Activated CD4-positive, alpha-beta T cell treated with anti-CD3 and anti-CD28 coated beads, Interleukin-2, amount 50 U/mL, for 4 hours (primary cell): ENCODE measurements around the gene MT1F.
"Not testable (repeated sequence)": the region's sequence is repeated elsewhere in the genome, so short reads cannot be mapped to it uniquely, and the experiment has no call there.

ENCODE experiments used
- DNase-seq, 2 experiments: peaks; one replicate each; pipeline ENCODE4 v3.0.0-alpha.2; 2020

The MT1F gene

GRCh38 chr16:56645838-56646237, 11.9 kb upstream of the MT1F start:
- DNase-seq: no peak

- no peak for DNase-seq
Observed at GRCh38 chr16:56647641-56648431, 9.9 kb upstream of the MT1F start.

GRCh38 chr16:56649271-56649670, 8.5 kb upstream of the MT1F start:
- DNase-seq: no peak

- DNase-seq: no peak
Observed at GRCh38 chr16:56649820-56650219, 7.9 kb upstream of the MT1F start.

- no peak for DNase-seq
Observed at GRCh38 chr16:56651586-56651985, 6.2 kb upstream of the MT1F start, which contains the start of gene MT1B. MT1B (plus strand) TSS chr16:56651886; CDS start chr16:56651954, 68 bp downstream.

- DNase-seq: no peak
Observed at GRCh38 chr16:56652600-56652999, 5.2 kb upstream of the MT1F start.

GRCh38 chr16:56653218-56653617, 4.5 kb upstream of the MT1F start:
- no peak for DNase-seq

- no peak for DNase-seq
Observed at GRCh38 chr16:56658327-56658875, 642 bp downstream of the MT1F start.

GRCh38 chr16:56662357-56663354, 4.9 kb downstream of the MT1F start:
- no peak for DNase-seq

GRCh38 chr16:56664506-56664905, 6.7 kb downstream of the MT1F start:
- no peak for DNase-seq

- not testable (repeated sequence) for DNase-seq
Observed at GRCh38 chr16:56665286-56666261, 7.8 kb downstream of the MT1F start.

- DNase-seq: no peak
Observed at GRCh38 chr16:56667581-56668571, 10.1 kb downstream of the MT1F start, which contains the start of gene MT1G. MT1G (minus strand) TSS chr16:56668065; CDS start chr16:56667993, 72 bp downstream.

- DNase-seq: no peak
Observed at GRCh38 chr16:56669005-56669839, 11.5 kb downstream of the MT1F start, which contains the start of gene MT1H. MT1H (plus strand) TSS chr16:56669814; CDS start chr16:56669885, 71 bp downstream.

- no peak for DNase-seq
Observed at GRCh38 chr16:56669840-56670619, 12.3 kb downstream of the MT1F start.

- DNase-seq: no peak
Observed at GRCh38 chr16:56670620-56670934, 12.8 kb downstream of the MT1F start.

GRCh38 chr16:56671691-56672090, 13.9 kb downstream of the MT1F start:
- DNase-seq: not testable (repeated sequence)

- DNase-seq: not testable (repeated sequence)
Observed at GRCh38 chr16:56672171-56672570, 14.4 kb downstream of the MT1F start.

- DNase-seq: no peak
Observed at GRCh38 chr16:56672761-56673536, 15.2 kb downstream of the MT1F start.
